MM.1S (cell line): ENCODE measurements around the gene DHDH.

Experiments
- CTCF ChIP-seq: fragments of 300-600 bp; sonication (generic); IDR thresholded peaks from 2 replicates; pipeline ENCODE4 v1.5.1; 2016; ENCODE audit warnings: antibody characterized with exemption, low read length, mixed read lengths
- EZH2 ChIP-seq: fragments of 300-600 bp; sonication (generic); optimal IDR thresholded peaks from 2 replicates; pipeline ENCODE3; 2017; ENCODE audit warnings: low read depth, mild to moderate bottlenecking, antibody characterized with exemption, low read length, mixed read lengths

DNA sequence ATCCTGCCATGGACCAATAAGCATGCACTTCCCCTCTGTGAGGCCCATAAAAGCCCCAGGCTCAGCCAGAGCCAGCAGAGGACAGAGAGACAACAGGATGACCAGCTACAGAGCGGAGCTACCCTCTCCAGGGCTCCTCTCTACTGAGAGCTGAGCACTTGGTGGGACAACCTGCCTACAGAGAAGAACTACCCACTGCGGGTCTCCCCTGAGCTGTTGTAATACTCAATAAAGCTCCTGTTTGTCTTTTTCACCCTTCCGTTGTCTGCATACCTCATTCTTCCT lies 13.7 kb downstream of the DHDH start:
- no peak for TF ChIP-seq CTCF
- TF ChIP-seq EZH2, result no peak
